GM10847 (cell line): ENCODE measurements around the gene MEGF8.

Experiments
- POLR2A ChIP-seq: IDR thresholded peaks from 2 replicates; pipeline ENCODE4 v1.6.1; 2011; ENCODE audit not compliant: insufficient read length; ENCODE audit errors: extremely low read depth

MEGF8 gene

GRCh38 chr19:42292042-42292960 is 33.1 kb upstream of the MEGF8 start:
- no peak for TF ChIP-seq POLR2A

GRCh38 chr19:42292963-42293362 is 32.5 kb upstream of the MEGF8 start:
- TF ChIP-seq POLR2A = no peak

- no peak for TF ChIP-seq POLR2A
Measured at GRCh38 chr19:42293540-42293939, 31.9 kb upstream of the MEGF8 start.

- no peak for TF ChIP-seq POLR2A
Measured at GRCh38 chr19:42293948-42294347, 31.5 kb upstream of the MEGF8 start.

GRCh38 chr19:42294471-42295137 is 30.8 kb upstream of the MEGF8 start:
- TF ChIP-seq POLR2A = no peak

- no peak for TF ChIP-seq POLR2A
Measured at GRCh38 chr19:42295342-42295741, 30.1 kb upstream of the MEGF8 start.

GRCh38 chr19:42295831-42296525 is 29.5 kb upstream of the MEGF8 start:
- TF ChIP-seq POLR2A = peak; percentile 22

GRCh38 chr19:42297039-42297438 is 28.4 kb upstream of the MEGF8 start:
- TF ChIP-seq POLR2A = no peak

- no peak for TF ChIP-seq POLR2A
Measured at GRCh38 chr19:42301646-42302203, 23.7 kb upstream of the MEGF8 start, which contains the start of gene PRR19. Gene PRR19 (plus strand): TSS chr19:42302132. CDS start chr19:42309585, 7,453 bp downstream.

GRCh38 chr19:42303101-42303464 is 22.4 kb upstream of the MEGF8 start:
- TF ChIP-seq POLR2A = no peak

GRCh38 chr19:42303876-42304275 is 21.6 kb upstream of the MEGF8 start:
- no peak for TF ChIP-seq POLR2A

GRCh38 chr19:42306646-42307045 is 18.8 kb upstream of the MEGF8 start:
- no peak for TF ChIP-seq POLR2A

- TF ChIP-seq POLR2A = no peak
Measured at GRCh38 chr19:42309686-42310085, 15.7 kb upstream of the MEGF8 start.

- no peak for TF ChIP-seq POLR2A
Measured at GRCh38 chr19:42311657-42312056, 13.8 kb upstream of the MEGF8 start.

GRCh38 chr19:42312370-42312769 is 13.1 kb upstream of the MEGF8 start:
- TF ChIP-seq POLR2A = no peak

GRCh38 chr19:42313096-42313839 is 12.2 kb upstream of the MEGF8 start, which contains the start of gene TMEM145:
Gene TMEM145 (plus strand): TSS chr19:42313309. CDS start chr19:42313377, 68 bp downstream.
- TF ChIP-seq POLR2A = no peak
